Measurements from ENCODE around the gene MYBBP1A.

GRCh38 chr17:4559966-4560365 is 4.8 kb upstream of the MYBBP1A start:
- no peak for TF ChIP-seq CBX1 (IDR thresholded peaks at IDR 0.05; ENCODE audit: low read depth)
- TF ChIP-seq CTCF (CRISPR knock-in tag; IDR thresholded peaks at IDR 0.05), result no peak
- TF ChIP-seq ZNF772 (CRISPR knock-in tag; IDR thresholded peaks at IDR 0.05), result no peak
- no peak for TF ChIP-seq HMGXB4 (CRISPR knock-in tag; IDR thresholded peaks at IDR 0.05; ENCODE audit: borderline replicate concordance in 1 of 2, low read depth in 1 of 2)
- no peak for TF ChIP-seq THYN1 (CRISPR knock-in tag; IDR thresholded peaks at IDR 0.05; ENCODE audit: borderline replicate concordance, low read depth)
- no peak for TF ChIP-seq ZFP37 (CRISPR knock-in tag; IDR thresholded peaks at IDR 0.05; ENCODE audit: borderline replicate concordance)
- TF ChIP-seq CBFB (CRISPR knock-in tag; IDR thresholded peaks at IDR 0.05), result no peak
- TF ChIP-seq CREB1 (IDR thresholded peaks at IDR 0.05), result no peak
- no peak for TF ChIP-seq CREB1 (CRISPR knock-in tag; IDR thresholded peaks at IDR 0.05)
- no peak for TF ChIP-seq ZHX1 (CRISPR knock-in tag; IDR thresholded peaks at IDR 0.05; ENCODE audit: low read depth)
- TF ChIP-seq EZH2 (conservative IDR thresholded peaks at IDR 0.05; ENCODE audit: low read depth, low read length), result no peak
- no peak for TF ChIP-seq ZNF232 (CRISPR knock-in tag; IDR thresholded peaks at IDR 0.05; ENCODE audit: borderline replicate concordance)
- no peak for TF ChIP-seq CBX2 (IDR thresholded peaks at IDR 0.05; ENCODE audit: low read depth, low read length)
- TF ChIP-seq CBX2 (CRISPR knock-in tag; IDR thresholded peaks at IDR 0.05; ENCODE audit: low read depth), result no peak
- no peak for TF ChIP-seq MEIS2 (CRISPR knock-in tag; IDR thresholded peaks at IDR 0.05)
